Endothelial cell (in vitro differentiated cells): ENCODE results near the gene UNC13C. TPM values are rescaled to one million over a fixed set of nuclear protein-coding genes. Genes with fewer than 3 reads are reported as not detected.
"Not testable (repeated sequence)": the region's sequence is repeated elsewhere in the genome, so short reads cannot be mapped to it uniquely, and the experiment has no call there.

Experiments
- DNase-seq: peaks from one replicate; pipeline ENCODE4 v3.0.0; 2021; ENCODE audit warnings: low spot score
- H3K27ac Mint-ChIP-seq: one replicate; pipeline ENCODE4 v1.8.0; 2021; ENCODE audit warnings: mixed read lengths, inconsistent platforms; ENCODE audit not compliant: unreplicated experiment
- H3K27me3 Mint-ChIP-seq: one replicate; pipeline ENCODE4 v1.8.0; 2021; ENCODE audit warnings: mild to moderate bottlenecking, moderate library complexity, mixed read lengths, inconsistent platforms; ENCODE audit not compliant: unreplicated experiment
- H3K36me3 Mint-ChIP-seq: one replicate; pipeline ENCODE4 v1.8.0; 2021; ENCODE audit warnings: mild to moderate bottlenecking, low read depth, mixed read lengths, inconsistent platforms; ENCODE audit not compliant: unreplicated experiment
- H3K4me1 Mint-ChIP-seq: one replicate; pipeline ENCODE4 v1.8.0; 2021; ENCODE audit warnings: mild to moderate bottlenecking, mixed read lengths, inconsistent platforms; ENCODE audit not compliant: unreplicated experiment
- H3K4me3 Mint-ChIP-seq: one replicate; pipeline ENCODE4 v1.8.0; 2021; ENCODE audit warnings: mild to moderate bottlenecking, mixed read lengths, inconsistent platforms; ENCODE audit not compliant: unreplicated experiment
- H3K9me3 Mint-ChIP-seq: one replicate; pipeline ENCODE4 v1.8.0; 2021; ENCODE audit warnings: mixed read lengths, inconsistent platforms; ENCODE audit not compliant: unreplicated experiment
- total RNA-seq: library from RNA; stranded (reverse); fragmentation: NEBNext Ultra II Directional; extraction: Animal tissue kit (Norgen Biotek cat#: 25700); gene quantifications from one replicate; pipeline ENCODE4 v1.2.1, GENCODE V29; 2021; ENCODE audit not compliant: unreplicated experiment
- TF ChIP-seq, protein P1 (sequence below): fragments of 200-600 bp; sonication (generic); IDR thresholded peaks from one replicate; pipeline ENCODE4 v1.5.0; 2021; ENCODE audit warnings: antibody characterized with exemption; ENCODE audit not compliant: unreplicated experiment

Gene UNC13C
- total RNA-seq, 1 donor from 2014 or later, result 0.08 TPM

DNA sequence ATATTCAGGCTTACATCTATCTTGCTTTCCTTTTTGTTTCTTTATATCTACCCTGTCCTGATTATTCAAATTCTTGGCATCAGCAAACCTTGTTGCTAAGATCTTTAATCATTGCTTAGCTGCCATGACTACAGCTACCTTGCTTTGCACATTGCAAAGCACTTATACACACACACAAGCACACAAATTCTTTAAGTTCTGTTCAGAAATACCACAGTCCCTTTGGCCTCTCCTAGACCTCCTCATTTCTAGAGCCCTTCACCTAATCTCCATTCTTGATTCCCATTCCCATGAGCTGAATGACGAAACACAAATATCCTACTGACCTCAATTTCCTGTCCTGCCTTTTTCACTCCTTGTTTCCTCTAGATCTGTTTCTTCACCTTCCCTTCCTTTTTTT lies 409.6 kb downstream of the UNC13C start:
- no peak overlapping the region for H3K27ac Mint-ChIP-seq
- no peak for DNase-seq
- H3K4me1 Mint-ChIP-seq, result no peaks in the 10 kb centered on the region
- H3K9me3 Mint-ChIP-seq, result peaks cover 10% of the 10 kb centered on the region
- no peak overlapping the region for H3K4me3 Mint-ChIP-seq
- H3K27me3 Mint-ChIP-seq, result no peaks in the 10 kb centered on the region
- TF ChIP-seq, protein P1, sequence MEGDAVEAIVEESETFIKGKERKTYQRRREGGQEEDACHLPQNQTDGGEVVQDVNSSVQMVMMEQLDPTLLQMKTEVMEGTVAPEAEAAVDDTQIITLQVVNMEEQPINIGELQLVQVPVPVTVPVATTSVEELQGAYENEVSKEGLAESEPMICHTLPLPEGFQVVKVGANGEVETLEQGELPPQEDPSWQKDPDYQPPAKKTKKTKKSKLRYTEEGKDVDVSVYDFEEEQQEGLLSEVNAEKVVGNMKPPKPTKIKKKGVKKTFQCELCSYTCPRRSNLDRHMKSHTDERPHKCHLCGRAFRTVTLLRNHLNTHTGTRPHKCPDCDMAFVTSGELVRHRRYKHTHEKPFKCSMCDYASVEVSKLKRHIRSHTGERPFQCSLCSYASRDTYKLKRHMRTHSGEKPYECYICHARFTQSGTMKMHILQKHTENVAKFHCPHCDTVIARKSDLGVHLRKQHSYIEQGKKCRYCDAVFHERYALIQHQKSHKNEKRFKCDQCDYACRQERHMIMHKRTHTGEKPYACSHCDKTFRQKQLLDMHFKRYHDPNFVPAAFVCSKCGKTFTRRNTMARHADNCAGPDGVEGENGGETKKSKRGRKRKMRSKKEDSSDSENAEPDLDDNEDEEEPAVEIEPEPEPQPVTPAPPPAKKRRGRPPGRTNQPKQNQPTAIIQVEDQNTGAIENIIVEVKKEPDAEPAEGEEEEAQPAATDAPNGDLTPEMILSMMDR, result no peak
- no peaks in the 10 kb centered on the region for H3K36me3 Mint-ChIP-seq

DNA sequence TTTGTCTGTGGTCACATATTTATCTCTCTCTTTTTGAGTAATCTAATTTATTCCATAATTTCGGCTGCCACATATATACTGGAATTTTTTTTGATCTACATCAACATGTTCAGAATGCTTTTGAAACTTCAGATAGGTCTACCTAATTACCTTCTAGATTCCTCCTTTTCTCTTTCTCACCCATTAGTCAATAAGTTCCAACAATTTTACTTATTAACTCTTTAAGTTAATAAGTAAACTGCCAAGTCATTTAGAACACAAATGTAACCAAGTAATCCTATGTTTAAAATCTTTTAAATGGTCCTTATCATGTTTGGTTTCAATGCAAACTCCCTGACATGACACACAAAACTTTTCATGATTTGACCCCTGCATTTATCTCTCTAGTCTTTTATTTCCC lies 410.5 kb downstream of the UNC13C start:
- Mint-ChIP-seq H3K4me3 (no peak overlapping the region), H3K4me1 (no peaks in the 10 kb centered on the region), H3K9me3 (peaks cover 10% of the 10 kb centered on the region), H3K27ac (no peak overlapping the region), H3K27me3 (no peaks in the 10 kb centered on the region), H3K36me3 (no peaks in the 10 kb centered on the region)
- TF ChIP-seq, protein P1, result no peak
- no peak for DNase-seq

DNA sequence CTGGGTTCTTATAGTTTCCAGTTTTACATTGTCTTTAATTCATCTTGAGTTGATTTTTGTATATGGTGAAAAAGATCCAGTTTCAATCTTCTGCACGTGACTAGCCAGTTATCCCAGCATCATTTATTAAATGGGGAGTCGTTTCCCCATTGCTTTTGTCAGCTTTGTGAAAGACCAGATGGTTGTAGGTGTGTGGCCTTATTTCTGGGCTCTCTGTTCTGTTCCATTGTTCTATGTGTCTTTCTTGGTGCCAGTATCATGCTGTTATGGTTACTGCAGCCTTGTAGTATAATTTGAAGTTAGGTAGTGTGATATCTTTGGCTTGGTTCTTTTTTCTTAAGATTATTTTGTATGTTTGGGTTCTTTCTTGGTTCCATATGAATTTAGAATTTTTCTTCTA lies 432.2 kb downstream of the UNC13C start:
- H3K4me1 Mint-ChIP-seq, result no peaks in the 10 kb centered on the region
- H3K9me3 Mint-ChIP-seq, result no peaks in the 10 kb centered on the region
- H3K27me3 Mint-ChIP-seq, result no peaks in the 10 kb centered on the region
- no peak overlapping the region for H3K4me3 Mint-ChIP-seq
- DNase-seq, result no peak
- H3K36me3 Mint-ChIP-seq, result no peaks in the 10 kb centered on the region
- TF ChIP-seq, protein P1, result no peak
- no peak overlapping the region for H3K27ac Mint-ChIP-seq

DNA sequence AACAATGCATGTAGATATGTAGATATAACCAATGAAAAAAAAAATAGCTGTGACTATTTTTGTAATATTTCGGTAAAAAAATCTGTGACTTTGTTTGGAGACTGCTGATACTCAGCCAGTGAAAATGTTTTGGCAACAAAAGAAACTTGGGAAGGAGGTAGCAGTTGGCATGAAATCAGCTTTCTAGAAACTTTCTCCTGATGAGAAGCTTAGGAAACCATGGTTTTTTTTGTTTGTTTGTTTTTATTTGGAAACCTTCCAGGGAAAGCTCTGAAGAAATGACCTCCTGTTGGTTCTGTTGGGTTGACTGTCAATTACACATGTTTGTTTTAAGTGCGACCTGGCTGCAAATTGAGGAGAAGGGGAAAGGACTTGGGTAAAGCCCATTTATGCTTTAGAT lies 445.9 kb downstream of the UNC13C start:
- Mint-ChIP-seq H3K36me3 (no peaks in the 10 kb centered on the region), H3K27ac (no peak overlapping the region), H3K4me1 (no peaks in the 10 kb centered on the region), H3K4me3 (no peak overlapping the region), H3K9me3 (no peaks in the 10 kb centered on the region), H3K27me3 (no peaks in the 10 kb centered on the region)
- TF ChIP-seq, protein P1, result no peak
- DNase-seq, result no peak

DNA sequence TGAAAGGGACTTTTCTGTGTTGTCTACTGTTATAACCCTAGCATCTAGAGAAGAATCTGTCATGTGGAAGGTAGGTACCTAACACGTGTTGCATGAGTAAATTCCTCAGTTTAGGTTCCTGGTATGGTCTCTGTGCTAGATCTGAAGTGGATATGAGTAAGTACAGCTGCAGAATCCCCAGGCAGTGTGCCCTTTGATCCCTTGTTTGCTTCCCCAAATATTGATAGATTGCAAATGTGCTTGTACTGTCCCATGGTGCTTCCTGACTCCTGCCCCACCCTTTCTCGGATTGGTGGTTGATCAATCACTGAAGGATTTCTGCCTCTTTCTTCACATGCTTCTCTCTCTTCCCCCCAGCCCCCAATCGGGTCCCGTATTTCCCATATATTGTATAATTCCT lies 450.4 kb downstream of the UNC13C start:
- no peak for DNase-seq

DNA sequence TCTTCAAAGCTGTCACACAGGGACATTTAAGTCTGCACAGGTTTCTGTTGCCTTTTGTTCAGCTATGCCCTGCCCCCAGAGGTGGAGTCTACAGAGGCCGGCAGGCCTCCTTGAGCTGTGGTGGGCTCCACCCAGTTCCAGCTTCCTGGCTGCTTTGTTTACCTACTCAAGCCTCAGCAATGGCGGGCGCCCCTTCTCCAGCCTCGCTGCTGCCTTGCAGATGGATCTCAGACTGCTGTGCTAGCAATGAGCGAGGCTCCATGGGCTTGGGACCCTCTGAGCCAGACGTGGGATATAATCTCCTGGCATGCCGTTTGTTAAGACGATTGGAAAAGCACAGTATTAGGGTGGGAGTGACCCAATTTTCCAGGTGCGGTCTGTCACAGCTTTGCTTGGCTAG lies 472.0 kb downstream of the UNC13C start:
- H3K9me3 Mint-ChIP-seq, result peaks cover 17% of the 10 kb centered on the region

More for the DNA sequence above, 450.4 kb downstream of the UNC13C start:
- TF ChIP-seq, protein P1, result no peak
- no peak overlapping the region for H3K27ac Mint-ChIP-seq
- no peaks in the 10 kb centered on the region for H3K27me3 Mint-ChIP-seq
- no peak overlapping the region for H3K4me3 Mint-ChIP-seq
- H3K36me3 Mint-ChIP-seq, result no peaks in the 10 kb centered on the region
- H3K9me3 Mint-ChIP-seq, result no peaks in the 10 kb centered on the region
- H3K4me1 Mint-ChIP-seq, result no peaks in the 10 kb centered on the region

More for the DNA sequence above, 472.0 kb downstream of the UNC13C start:
- H3K27me3 Mint-ChIP-seq, H3K4me3 Mint-ChIP-seq, H3K4me1 Mint-ChIP-seq, H3K36me3 Mint-ChIP-seq, DNase-seq, H3K27ac Mint-ChIP-seq: not testable (repeated sequence)
